Amniotic stem cell (primary cell): Measurements from ENCODE around the gene OPRM1.

Experiments used
- DNase-seq: peaks from one replicate; lab custom pipeline; 2025; lab: John Stamatoyannopoulos, UW

OPRM1 gene

DNA sequence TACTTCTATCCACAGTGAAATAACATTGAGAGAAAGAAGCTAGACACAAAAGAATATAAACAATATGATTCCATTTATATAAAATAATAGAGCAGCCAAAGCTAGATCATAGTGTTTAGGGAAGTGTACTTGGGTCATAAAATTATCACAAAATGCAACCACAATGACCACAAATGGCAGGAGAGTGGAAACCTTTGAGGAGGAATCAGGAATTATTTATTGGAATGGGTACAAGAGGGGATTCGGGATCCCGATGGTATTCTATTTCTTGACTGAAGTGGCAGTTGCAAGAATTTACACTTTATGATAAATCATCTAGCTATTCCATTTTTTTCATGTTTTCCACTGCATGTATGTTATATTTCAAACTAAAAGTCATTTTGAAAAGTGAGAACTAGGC, 241.5 kb downstream of the OPRM1 start:
- no peak for DNase-seq

DNA sequence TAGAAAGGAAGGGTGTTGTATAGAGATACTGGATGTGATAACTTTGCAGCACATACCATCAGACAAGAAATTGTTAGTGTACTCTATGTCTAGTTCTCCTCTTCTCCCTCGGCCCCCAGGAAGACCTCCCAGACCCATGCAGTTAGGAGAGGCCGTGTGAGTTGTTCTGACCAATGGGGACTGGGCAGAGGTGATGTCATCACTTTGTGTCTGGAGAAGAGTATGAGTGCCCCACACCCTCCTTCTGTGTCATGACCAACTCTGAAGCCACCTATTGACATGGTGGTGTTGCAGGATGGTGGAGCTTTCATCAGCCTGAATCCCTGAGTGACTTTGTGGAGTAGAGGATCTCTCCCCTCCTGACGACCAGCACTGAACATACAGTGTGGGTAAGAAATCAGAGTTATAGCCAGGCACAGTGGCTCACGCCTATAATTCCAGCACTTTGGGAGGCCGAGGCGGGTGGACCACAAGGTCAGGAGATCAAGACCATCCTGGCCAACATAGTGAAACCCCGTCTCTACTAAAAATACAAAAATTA, 245.3 kb downstream of the OPRM1 start:
- no peak for DNase-seq

DNA sequence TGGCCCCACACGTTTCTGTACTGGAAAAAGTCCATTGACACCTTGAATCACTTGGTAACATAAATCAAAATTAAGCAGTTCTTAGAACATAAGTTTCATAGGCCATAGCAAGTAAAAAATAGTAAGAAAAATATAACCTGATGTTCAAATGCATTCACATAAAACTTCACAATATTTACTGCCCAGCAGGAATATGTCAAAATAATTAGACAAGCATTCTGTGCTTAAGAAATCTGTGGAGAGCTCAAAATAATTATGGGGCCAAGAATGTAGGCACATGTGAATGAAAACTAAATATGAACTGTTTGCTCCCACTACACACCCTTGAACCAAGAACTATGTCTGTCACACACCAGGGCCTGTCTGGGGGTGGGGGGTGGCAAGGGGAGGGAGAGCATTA, 246.8 kb downstream of the OPRM1 start:
- DNase-seq = no peak

GRCh38 chr6:154289818-154290508, 250.9 kb downstream of the OPRM1 start:
- no peak for DNase-seq

- no peak for DNase-seq
Observed at GRCh38 chr6:154292066-154292465, 253.0 kb downstream of the OPRM1 start.

DNA sequence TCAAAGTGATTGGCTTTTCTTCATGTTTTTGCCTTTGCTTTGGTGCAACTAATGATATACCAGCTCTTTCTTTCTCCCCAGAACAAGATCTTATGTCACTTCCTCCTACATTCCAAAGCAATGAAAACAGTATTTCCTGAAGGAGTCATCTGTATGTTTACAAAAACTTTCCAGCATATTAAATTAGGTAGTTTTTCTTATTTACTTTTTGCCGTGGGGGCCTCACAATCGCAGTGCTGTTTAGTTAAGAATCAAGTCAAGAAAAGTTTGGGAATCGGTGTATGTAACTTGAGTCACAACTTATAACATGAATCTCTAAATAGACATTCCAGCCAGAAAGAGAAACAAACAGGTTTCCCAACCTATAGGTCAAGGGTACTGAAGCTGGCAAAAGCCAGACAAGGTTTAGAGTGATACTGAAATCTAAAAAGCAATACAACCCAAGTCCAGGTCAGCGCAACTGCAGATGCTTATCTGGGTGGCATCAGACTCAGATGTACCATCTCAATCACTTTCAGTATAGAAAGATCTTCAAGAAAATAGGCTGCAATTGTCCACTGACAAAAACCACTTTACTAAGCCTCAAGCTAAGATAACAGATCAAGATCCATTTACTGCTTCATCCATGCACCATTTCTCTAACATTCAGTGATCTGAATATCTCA, 253.9 kb downstream of the OPRM1 start:
- peak; percentile 63 for DNase-seq

DNA sequence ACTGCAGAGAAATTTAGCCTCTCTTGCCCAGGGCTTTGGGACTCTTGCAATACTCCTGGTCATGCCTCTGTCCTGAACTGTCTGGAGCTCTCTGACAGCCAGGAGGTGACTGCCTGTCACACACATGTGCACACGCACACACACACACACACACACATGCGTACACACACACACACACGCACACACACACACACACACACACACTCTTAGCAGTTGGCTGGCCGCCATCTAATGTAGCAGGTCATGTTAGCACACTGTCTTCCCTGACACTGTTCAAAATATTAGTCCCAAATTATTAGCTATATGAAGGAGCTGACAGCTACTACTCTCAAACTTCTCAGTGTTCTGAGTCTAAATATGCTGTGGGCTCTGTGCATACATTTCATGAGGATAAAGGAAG, 256.7 kb downstream of the OPRM1 start:
- DNase-seq = no peak
